ENCODE measurements around the gene SNX4.
A peak's percentile ranks its signal among the peaks of the same experiment; 100 is the strongest.
"Not testable (repeated sequence)": the region's sequence is repeated elsewhere in the genome, so short reads cannot be mapped to it uniquely, and the experiment has no call there.

Gene SNX4

DNA sequence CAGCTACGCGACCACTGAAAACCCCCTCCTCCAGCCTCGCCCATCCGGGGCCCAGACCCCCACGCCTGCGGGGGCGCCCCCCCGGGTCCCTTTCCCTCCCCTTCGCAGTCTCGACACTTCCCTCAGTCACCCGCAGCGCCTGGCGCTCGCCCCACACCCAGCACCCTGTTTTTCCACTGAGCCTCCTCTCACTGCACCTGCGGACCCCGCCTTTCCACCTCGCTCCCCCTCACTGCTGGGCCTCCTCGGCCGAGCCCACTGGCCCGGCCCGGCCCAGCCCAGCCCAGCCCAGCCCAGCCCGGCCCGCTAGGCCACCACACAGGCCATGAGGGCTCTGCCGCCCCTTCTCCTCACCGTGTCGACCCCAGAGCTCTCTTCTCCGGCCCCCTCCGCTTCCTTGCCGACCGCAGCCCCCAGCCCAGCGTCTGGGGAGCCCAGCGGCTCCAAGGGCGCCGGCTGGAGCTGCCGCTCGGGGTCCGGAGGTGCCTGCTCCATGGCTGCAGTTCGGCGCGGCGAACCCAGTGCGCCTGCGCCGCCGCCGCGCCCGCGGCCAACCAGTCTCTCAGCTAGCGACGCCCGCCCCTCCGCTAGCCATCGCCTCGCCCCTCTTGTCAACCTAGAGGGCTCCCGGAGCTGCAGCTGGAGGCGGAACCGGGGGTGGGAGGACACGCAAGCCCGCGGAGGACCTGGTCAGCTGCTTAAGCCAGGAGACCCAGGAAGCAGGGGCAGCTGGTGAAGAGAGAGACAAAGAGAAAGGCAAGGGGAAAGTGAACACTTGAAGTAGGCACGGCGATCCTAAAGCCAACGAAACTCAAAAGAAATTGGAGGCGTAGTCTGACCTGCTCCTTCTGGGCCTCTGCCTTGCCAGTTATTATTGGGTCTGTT is at the start of gene SNX4:
Gene SNX4, minus strand, starts transcription at position 525 of the 885 bp plus-strand sequence. Its CDS starts 30 bp downstream, at position 495.
- DNase-seq: peak; percentile 93

- DNase-seq: peak; percentile 21
Observed at GRCh38 chr3:125556314-125556713, 36.3 kb upstream of the SNX4 start.

DNA sequence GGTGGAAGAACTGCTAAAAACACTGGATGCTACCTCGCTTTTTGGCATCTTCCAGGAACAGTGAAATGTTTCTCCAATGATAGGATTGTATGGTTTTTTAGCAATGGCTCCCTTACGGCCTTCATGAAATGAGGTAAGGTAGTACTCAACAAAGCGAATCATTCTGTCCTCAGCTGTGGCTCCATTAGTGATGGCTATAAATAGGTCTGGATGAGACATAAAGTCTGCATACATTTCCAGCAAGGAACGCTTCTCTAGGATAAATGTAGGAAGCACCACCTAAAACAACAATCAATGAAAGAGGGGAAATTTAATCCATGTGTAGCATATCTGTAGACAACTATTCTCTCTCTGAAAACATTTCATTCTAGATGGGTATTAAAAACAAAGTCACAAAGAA is 32.4 kb upstream of the SNX4 start:
- DNase-seq: no peak

- no peak for DNase-seq
Observed at GRCh38 chr3:125528920-125529319, 8.9 kb upstream of the SNX4 start.

- DNase-seq: no peak
Observed at GRCh38 chr3:125525153-125525552, 5.2 kb upstream of the SNX4 start.

DNA sequence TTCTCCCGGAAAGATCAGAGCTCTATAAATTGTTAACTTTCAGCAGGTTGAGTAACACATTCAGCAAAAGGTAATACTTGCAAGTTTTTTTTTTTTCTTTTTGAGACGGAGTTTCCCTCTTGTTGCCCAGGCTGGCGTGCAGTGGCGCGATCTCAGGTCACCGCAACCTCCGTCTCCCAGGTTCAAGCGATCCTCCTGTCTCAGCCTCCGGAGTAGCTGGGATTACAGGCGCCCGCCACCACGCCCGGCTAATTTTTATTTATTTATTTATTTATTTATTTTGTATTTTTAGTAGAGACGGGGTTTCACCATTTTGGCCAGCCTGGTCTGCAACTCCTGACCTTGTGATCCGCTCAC is 539 bp upstream of the SNX4 start:
- DNase-seq: not testable (repeated sequence)

GRCh38 chr3:125515421-125515820 is 4.6 kb downstream of the SNX4 start:
- no peak for DNase-seq

- no peak for DNase-seq
Observed at GRCh38 chr3:125513490-125514115, 6.4 kb downstream of the SNX4 start.

DNA sequence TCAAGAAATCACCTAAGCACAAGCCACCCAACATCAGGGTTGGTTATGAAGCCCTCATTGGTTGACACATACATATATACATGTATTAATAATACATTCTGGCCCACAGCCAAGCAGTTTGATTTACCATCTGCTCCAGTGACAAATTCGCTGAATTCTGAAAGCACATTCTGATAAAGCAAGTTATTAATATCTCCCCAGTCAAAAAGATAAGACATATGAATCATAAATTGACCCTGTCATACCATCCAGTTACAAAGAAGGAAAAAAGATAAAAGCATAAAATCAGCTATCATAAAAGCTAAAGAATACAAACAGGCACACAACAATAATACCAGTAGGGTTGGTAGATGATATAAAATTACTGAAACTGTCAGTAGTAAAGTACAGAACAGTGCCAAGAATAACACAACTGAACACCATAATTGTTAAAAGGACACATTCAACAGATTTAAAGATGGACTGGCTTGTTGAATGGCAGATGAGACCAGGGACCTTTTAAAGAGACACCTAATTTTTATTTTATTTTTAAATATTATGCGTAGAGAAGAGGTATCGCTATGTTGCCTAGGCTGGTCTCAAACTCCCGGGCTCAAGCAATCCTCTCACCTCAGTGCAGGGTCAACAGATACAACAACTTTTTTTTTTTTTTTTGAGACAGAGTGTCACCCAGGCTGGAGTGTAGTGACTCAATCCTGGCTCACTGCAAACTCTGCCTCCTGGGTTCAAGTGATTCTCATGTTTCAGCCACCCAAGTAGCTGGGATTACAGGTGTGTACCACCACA is 7.7 kb downstream of the SNX4 start:
- DNase-seq: peak; percentile 69

- DNase-seq: no peak
Observed at GRCh38 chr3:125511420-125512118, 8.4 kb downstream of the SNX4 start.

GRCh38 chr3:125507128-125507527 is 12.9 kb downstream of the SNX4 start:
- DNase-seq: no peak

- no peak for DNase-seq
Observed at GRCh38 chr3:125498630-125499029, 21.4 kb downstream of the SNX4 start.

DNA sequence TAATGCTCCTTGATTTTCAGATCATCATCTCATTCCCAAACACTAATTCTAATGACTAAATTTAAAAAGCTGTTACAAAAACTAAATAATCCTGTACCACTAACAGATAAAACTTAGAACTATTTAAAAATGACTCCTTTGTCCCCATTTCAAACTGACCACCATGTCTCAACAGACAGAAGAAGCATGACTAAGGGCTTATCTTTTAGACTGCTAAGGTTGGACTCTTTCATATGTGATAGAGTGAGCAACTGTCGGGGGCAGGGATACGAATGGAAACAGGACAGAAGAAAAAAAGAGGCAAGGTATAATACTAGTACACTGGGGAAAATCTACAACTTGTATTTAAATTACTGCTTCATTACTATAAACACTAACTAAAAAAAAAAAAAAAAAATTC is 23.3 kb downstream of the SNX4 start:
- no peak for DNase-seq

DNA sequence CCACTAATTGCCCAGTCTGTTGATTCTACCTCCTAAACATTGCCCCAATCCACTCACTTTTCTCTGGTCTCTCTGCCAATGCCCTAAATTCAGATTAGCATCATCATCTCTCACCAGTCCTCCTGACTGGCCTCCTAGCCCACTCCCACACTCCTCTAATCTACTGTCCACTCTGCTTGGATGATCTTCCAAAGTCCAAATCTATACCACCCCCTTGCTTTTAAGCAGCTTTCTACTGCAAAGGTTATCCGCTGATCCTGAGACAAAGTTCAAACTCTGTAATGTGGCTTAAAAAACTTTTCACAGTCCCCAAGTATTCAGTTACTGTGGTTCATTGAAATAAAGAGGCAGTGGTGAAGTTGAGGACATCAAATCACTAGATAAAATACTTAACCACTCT is 37.6 kb downstream of the SNX4 start:
- DNase-seq: no peak

DNA sequence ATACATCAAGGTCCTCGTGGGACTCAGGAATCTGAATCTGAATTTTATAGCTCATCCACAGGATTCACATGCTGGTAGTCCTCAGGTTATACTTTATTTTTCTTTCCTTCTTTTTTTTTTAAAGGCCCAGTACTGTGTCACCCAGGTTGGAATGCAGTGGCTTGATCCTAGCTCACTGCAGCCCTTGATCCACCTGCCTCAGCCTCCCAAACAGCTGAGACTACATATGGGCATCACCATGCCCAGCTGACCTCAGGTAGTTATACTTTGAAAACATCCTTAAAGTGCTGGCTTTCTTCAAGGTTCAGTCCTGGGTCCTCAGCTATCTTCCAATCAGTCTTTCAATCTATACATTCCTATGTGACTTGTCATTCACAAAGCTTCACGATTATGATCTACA is 38.2 kb downstream of the SNX4 start:
- DNase-seq: no peak

GRCh38 chr3:125481375-125481759 is 38.6 kb downstream of the SNX4 start:
- DNase-seq: not testable (repeated sequence)

GRCh38 chr3:125480656-125481374 is 39.2 kb downstream of the SNX4 start:
- peak; percentile 89 for DNase-seq

- no peak for DNase-seq
Observed at GRCh38 chr3:125479091-125479490, 40.9 kb downstream of the SNX4 start.

DNA sequence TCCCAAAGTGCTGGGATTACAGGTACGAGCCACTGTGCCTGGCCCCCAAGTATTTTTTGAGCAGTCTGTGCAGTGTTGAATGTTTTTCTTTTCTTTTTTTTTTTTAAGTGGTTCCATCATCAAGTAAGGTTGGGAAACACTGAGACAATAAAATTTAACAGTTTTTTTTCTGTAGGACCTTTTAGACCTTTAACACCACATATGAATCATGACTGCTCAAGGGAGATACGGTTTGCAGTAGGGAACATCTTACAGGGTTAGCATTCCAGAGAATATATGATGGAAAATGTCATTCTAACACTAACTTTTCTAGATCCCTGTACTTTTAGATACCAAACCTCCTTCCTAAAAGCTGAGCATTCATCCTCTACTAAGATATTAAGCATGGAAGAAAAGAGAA is 41.7 kb downstream of the SNX4 start:
- DNase-seq: peak; percentile 80

GRCh38 chr3:125477701-125478100 is 42.3 kb downstream of the SNX4 start:
- no peak for DNase-seq

GRCh38 chr3:125470671-125471070 is 49.3 kb downstream of the SNX4 start:
- DNase-seq: no peak

- DNase-seq: no peak
Observed at GRCh38 chr3:125462722-125463299, 57.2 kb downstream of the SNX4 start.

All from HCEC 1CT (cell line).